ENCODE measurements around the gene ANKS1A.

ANKS1A gene

DNA sequence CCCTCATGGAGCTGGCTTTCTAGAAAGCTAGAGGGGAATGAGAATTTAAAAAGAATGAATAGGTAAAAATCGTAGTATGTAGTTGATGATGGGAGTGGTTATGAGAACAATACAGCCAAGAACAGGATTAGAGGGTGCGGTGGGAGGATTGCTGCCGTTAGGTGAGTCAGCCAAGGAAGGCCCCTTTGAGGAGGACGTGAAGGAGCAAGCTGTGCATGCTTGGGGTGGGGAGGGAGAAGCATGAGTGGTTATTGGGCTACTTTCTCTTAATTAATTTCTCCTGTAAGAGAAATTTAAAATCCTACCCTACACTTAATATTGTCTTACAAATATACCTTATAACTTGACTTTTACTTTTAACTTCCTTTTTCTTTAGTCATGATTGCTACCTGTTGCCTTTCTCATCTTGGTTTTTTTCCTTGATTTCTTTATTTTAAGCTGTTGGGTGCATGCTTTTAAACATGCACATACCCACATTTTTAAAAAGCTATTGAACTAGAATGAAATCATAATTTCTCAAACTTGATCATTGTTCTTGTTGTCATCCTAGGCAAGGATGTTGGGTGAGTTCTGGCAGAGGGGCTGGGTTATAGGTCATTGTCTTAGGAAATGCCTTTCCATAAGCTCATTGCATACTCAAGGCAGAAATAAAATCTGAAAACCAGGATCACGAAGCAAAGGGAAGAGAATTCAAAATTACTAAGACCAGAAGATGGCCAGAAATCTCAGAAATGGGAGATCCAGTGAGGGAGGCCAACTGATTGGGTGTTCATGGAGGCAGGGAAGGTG, 137.6 kb downstream of the ANKS1A start:
- DNase-seq = no peak

DNA sequence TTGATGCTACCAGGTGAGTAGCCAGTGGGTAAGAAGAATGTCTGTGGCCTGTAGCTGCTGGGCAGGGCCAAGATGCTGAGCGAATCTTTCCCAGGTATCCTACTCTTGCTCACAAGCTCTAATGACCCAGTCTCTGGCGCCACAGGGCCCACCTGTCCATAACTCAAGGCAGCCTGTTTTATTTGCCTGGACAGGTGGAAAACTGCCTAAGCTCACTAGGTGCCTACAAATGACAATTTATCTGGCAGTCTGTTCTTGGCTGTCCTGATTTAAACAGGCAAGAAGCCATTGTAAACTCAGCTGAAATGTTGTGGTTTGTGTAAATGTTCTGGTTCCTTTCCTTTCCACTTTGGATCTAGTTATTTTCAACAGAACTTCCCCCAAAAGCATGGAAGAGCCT, 138.8 kb downstream of the ANKS1A start:
- DNase-seq = no peak

DNA sequence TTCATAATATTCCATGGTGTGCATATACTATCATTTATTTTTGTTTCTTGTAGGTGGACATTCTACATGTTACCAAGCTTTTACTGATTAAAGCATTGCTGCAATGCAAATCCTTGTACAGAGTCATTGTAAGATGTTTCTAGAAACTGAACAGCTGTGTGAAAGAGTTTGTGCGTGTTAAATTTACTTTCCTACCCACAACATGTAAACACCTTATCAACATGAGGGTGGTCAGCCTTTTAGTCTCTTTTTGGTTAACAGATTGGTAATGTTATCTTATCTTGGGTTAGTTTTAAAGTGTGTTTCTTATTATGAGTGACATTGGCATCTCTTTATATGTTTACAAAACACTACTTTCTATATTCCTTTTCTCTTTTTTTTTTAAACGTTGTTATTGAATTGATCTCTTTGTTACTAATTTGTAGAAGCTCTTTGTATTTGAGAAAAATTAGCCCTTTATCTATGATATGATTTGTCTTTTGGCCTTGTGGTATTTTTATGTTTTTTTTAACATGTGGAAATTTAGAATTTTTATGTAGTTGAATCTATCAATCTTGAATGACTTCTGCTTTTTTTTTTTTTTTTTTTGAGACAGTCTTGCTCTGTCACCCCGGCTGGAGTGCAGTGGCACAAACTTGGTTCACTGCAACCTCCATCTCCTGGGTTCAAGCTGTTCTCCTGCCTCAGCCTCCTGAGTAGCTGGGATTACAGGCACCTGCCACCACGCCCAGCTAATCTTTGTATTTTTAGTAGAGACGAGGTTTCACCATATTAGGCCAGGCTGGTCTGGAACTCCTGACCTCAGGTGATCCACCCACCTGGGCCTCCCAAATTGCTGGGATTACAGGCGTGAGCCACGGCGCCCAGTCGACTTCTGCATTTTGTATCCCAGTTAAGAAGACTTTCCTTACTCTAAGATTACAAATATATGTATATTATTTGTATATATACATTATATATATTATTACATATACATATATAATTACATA, 140.0 kb downstream of the ANKS1A start:
- DNase-seq = no peak

DNA sequence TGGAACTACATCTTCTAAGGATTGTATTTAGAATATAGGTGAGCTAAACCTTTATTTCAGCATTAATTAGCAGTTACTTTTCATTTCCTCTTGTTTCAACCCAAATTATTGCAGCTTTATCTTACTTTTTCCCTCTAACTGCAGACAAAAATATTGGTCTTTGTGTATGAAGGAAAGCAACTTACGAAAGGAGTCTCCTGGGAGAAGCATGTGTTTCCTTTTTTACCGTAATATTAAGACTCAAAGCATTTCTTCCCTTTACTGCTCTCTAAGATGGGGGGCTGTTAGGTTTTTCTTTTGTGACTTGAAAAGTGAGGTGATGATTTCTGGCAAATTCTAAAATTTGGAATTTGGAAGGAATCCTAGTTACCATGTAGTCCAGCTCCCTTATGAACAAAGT, 141.0 kb downstream of the ANKS1A start:
- no peak for DNase-seq

DNA sequence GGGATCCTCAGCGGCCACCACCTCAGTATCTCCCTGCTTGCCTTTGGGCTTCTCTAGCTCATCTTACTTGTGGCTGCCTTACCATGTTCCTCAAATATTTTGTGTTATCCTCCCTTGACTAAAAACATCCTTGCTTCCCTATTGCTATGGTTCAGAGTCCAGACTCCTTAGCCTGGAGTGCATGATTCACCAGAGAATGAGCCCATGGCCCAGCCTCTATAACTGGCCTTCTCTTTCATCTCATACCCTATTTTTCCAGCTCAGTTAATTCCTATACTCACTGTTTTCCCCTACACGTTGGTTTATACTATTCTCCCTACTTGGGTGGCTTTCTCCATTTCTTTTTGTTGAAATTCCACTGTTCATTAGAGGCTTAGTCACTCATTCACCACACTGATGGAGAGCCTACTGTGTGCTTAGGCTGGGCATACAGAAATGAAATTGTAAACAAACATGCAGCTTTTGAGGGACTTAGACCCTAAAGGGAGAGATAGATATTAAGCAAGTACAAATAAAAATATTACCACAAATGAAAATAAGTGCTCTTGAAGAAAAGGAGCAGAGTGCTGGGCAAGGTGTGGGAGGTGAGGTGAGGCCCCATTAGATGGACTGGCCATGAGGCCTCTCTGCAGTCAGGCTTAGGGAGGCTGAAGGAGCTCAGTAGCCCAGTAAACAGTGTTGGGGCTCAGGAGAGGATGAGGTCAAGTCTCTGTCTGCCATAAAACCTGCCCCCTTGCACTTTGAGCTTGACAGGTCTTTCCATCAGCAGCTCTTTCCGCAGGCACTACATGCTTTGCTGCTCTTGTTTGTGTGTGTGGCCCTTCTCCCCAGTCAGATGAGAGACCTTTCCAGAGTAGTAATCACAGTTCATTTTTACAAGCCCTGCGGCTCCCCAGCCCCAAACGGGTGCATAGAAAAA, 142.8 kb downstream of the ANKS1A start:
- no peak for DNase-seq

DNA sequence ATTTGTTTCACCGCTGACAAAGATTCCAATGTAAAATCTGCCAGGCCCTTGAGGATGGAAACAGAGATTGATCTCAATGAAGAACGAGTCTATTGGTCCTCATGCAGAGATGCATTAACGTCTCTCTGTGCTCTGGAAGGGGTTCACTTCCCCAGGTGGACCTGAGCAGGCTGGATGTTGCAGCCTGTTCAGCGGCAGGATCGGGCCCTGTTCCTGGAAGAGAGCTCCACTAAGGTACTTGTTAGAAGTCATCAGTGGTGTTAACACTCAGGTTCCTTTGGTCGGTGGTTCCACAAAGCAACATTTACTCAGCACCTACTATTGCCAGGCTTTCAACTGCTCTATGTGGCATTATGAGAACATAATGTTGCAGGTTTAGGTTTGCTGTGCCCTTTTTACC, 144.6 kb downstream of the ANKS1A start:
- DNase-seq = no peak

DNA sequence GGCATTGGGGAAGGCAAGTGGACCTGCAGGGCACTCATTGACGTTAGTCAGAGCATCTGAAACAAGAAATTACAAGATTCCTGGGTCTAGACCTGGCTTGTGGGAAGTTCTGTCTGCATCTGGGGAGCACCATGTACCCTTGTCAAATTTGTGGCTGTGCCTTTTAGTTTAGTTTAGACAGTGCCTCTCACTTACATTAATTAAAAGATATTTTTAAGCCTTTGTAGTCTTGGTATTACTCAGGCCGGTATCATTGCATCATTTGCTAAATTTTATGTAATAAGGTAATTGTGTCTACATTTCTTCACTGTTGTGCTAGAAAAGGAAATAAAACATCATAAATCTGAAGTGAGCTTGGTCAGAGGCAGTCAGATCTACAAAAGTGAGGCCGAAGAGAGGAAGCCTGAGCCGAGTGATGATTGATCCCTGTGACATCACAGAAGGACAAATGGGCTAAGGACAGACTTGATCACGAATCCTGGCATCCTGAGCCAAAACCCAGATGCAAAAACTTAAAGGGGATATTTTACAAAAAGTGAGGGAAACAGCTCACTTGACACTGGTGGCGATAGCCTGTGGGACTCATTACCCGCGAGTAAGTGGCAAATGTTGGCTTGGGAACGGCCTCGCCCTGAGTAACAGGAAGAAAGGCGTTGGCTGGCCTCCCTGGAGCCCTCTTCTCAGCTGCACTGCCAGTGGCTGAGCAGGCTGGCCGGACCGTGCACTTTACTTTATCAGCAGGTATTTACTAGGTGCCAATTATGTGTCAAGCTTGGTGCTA, 145.5 kb downstream of the ANKS1A start:
- DNase-seq = no peak

DNA sequence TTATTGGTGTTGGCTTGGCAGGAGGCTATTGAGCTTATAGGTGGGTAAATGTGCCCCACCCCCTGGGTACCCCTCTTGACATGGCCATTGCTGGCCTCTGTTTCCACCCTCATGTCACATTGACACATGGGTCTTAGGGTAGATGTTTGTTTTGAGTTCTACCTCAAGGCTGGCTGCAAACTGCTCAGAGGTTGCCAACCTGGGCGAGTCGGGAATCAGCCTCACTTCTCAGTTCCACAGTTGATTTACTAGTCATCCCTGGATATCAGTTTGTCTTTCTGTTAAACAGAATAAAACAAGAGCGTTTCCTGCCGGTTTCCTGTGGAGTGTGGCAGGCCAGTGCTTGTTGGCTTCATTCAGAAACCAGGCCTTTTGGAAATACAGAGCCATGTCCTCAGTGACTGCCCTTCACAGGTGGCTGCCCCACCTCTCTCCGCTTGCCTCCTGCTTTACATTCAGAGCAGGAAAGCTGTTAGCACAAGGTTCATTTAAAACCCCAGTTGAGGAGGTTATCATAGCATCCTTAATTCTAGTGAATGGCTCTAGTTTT, 146.5 kb downstream of the ANKS1A start:
- no peak for DNase-seq

DNA sequence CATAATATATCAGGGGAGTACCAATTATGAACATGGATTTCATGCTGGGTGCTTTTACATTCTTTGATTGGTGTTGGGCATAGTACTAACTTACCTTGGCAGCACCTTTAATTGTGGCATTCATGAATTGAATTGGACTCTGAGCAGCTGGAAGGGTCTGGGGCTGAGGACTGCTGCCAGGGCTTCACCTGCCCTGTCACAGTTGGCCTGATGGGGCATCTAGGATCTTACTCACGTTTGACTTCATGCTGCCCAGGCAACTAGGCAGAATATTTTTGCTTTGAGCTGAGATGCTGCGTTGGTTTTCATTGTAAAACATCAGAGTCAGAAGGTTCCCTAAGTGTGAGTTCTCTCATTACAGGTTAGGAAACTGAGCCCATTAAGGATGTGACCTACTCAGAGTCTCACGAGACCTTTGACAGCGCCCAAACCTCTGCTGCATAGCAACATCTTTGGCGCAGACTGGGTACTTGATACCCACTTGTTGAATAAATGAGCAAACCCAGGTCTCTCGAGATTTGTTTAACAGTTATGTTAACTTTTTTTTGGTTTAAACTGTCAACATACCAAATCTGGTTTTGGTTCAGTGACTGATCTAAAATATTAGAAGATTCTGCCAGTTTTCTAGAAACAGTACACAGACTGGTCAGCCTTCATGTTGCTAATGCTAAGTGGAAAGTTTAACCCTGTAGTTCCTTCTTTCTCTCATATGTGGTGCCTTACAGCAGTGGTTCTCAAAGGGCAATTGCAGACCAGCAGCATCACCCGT, 147.2 kb downstream of the ANKS1A start:
- DNase-seq = no peak

DNA sequence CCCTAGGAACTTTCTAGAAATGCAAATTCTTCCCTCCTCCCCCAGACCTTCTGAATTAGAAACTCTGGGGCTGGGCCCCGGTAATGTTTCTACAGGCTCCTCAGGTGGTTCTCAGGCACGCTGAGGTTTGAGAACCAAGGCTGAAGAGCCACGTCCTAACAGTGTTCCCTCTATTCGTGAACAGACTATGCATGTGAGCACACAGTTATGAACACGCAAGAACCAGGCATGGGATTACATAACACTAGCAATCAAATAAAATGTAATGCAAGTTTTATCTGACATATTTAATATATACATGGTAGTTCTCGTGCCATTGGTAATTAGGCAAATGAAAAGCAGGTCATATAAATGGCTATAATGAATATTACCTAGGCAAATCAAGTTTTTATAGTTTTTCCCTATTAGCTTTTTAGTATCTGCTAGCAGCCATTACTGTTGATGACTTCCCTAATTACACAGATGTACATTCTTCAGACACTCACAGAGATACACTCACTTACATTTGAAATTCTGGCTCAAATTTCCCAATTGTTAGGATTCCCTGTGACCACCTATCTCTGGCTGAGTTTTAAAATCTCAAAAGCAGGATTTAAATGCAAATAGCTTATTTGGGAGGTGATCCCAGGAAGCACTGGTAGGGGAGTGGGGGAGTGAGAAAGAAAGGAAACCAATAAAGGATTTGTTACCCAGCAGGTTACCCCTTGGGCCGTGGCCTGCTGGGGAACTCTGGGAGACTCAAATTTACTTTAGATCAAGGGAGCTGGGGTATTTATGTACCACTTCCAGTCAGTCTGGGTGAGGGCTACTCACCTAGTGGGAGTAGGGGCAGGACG, 148.0 kb downstream of the ANKS1A start:
- DNase-seq = no peak

DNA sequence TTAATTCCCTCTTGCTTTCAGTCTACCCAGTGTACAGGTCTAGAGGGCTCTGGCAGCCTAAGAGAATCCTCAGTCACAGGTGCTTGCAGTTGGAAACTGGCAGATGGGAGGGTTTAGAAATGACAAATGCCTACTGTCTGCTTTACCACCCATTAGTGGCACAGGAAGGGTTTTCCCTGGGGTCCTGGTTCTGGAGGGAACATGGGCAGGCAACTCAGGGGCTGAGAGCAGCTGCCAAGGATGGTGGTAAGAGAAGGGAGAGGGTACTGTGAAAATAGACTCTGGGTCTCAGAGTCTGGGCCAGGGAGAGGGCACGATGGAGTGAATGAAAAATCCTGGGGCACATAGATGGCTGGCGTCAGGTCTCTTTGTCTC, 148.6 kb downstream of the ANKS1A start:
- DNase-seq = no peak

DNA sequence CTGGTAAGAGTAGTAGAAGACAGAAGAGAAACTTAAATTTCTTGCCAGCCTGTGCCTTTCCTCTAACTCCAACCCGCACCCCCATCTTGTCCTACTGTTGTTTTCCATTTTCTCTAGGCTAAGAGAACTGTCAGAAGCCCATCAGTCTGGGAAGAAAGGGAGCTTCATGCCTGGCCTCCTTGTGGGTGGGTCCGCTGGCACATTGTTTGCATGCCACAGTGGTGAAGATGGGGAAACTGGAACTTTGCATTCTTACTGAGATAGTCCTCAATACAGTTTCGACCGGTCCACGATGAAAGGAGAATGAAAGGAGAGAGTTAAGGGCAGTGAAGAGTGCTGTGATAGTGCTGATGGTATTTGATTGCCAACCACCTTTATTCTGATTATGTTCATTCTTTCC, 149.0 kb downstream of the ANKS1A start:
- no peak for DNase-seq

DNA sequence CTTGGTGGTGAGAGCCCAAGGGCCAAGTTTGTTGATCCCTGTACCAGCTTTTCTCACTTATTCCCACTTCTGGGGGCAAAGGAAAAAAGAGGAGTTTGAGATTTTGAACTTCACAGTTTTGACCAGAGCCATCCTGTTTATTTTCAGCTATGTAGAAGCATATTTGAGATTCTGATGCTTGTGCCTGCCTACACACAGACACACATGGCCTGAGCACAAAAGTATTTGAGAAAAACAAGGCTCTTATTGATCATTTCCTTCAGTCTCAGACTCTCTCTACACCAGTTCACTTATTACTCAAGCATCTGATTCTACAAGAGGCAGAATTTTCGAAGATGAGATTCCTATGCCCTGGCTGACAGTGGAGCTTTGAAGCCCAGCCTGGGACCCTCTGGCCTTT, 151.3 kb downstream of the ANKS1A start:
- no peak for DNase-seq

DNA sequence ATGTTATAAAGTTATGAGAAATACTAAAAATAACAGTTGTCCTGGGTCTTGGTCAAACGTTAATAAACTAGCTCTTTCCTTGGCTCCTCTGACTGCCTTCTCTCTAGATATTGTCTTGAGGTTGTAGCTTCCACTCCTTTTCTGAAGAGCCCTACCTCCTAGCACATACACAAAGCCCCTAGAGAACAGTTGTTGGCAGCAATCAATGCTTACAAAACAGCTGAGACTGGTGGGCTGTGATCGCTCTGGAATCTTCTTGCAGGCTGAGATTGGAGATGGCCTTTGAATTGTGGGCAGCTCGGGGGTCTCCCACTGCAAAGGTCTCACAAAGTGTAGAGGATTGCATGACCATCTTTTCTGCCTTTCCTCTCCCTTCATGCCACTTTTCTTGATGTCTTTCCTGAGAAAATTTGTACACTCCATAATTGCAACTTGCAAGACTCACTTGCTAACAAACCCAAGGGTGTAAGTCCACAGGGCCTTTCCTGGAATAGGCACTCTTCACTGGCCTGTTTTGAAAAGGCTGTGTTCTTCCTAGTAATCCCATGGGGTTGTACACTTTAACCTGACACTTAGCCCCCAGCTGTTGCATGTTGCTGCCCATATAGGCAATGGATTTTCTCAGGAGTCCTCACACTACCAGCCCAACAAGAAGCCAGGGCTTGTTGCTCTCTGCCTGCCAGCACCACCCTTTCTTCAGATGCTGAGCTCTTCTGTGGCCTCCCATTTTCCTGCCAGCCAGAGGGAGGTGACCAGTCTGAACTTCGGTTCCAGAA, 152.2 kb downstream of the ANKS1A start:
- no peak for DNase-seq

DNA sequence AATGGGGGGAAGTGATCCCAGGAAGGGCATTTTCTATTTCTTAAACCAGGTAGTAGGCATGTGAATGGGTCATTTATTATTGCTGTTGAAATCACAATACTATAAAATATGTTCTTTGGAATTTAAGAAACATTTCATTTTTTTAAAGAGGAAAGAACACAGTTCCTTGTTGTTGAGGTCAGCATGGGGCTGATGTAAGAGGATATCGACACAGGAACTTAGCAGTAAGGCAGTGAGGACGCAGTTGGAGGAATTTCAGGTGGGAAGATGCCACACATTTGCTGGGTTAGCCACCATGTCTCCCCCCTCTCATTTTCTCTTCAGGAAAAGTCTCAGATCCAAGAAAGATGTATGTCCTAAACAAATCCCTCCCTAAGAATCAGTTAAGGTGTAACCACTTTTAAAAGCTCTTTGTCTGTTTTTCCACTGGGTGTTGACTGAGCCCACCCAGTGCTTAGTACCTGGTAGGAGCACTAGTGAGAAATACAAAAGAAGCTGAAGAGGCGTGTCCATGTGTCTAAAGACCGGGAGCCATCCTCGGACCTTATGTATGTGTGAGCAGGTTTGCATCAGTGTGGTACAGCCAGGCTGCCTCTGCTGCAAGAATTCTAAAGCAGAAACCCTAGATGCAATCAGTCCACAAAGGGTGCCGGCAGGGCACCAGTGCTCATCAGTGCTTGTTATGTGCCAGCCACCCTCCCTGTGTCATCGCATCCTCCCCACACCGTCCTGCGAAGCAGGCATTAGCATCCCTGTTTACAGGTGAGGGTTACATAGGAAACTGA, 153.2 kb downstream of the ANKS1A start:
- no peak for DNase-seq

DNA sequence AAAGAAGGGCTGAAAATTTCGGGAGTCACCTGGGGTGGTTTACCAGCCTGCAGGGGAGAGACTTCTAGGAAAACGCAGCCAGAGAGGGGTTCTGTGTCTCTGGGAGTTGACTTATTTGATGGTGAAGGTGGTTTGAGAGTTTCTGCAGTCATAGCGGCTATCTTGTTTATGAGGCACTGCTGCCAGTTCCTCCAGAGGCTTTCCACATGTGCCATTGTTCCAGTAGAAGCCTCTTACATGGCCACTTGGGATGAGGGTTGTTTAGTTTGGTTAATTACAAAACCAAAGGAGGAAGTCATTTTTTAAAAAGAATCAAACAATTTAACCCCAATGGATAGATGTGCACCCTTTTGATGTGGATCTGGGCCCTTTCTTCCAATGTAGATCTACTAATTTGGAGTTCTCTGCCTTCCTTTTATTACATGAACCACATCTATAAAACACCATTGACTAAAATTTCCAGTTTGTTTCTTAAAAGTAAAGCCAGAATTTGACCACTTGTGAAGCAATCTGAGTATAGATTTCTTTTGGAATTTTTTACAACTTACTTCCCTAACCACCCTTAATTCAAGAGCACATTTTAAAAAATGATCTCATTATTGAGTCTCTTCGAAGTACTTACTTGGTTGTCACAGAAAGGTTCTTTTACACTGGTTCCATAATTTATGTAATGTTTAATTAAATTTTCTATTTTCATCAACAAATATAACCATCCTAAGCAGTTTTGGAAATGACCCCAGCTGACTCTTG, 154.5 kb downstream of the ANKS1A start:
- no peak for DNase-seq

DNA sequence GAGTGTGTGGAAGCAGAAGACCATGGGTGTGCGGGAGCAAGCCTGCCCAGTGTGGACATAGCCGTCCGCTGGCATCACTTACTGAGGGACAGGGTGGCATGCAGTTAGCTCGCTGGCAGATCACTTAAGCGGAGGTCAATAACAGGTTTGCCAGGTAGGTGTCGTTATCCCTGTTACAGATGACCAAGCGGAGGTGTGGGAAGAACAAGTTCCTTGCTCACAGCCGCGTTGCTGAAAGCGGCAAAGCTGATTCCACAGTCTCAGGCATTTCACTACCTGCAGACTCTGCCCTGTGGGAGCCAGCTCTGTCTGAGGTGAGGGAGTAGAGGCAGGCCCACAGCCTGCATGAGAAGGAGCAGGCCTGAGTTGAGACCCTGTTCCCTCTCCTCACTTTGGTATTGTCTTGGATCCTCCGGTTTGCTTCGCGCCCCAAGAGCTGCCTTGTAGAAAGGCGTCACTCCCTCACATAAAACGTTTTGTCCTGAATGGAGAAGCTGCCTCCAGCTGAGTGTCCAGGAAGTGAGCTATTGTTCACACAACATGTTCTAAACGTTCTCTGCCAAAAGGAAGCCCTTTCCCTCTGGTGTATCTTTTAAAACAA, 155.2 kb downstream of the ANKS1A start:
- DNase-seq = peak; percentile 22 to 59

All from hippocampal formation (tissue), 2 donors.